AG09319 (cell line): Measurements from ENCODE around the gene CCDC33.

Source experiments
- DNase-seq: peaks from one replicate; pipeline ENCODE4 v3.0.0-alpha.2; 2010; ENCODE audit warnings: low read depth; ENCODE audit errors: extremely low read depth
- TF ChIP-seq, protein P1 (sequence below): IDR thresholded peaks from 2 replicates; pipeline ENCODE4 v1.5.1; 2011; ENCODE audit warnings: low read depth, mild to moderate bottlenecking, inconsistent platforms, low read length, moderate library complexity

Gene CCDC33

DNA sequence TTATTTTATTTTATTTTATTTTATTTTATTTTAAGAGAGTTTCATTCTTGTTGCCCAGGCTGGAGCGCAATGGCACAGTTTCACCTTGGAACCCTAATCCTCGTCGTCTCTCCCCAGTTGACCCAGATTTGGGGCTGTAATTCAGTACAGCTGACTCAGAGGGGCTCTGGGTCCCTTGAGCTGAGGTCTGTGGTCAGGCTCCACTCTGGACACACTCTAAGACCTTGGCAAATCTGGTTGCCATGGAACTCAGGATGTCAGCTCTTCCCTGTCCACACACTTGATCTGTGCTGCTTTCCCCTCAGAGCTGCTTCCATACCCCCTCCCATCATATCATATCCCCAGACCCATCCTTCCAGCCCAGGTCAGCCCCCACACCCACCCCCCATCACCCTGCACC lies 132.0 kb downstream of the CCDC33 start:
- DNase-seq, result no peak
- TF ChIP-seq, protein P1, sequence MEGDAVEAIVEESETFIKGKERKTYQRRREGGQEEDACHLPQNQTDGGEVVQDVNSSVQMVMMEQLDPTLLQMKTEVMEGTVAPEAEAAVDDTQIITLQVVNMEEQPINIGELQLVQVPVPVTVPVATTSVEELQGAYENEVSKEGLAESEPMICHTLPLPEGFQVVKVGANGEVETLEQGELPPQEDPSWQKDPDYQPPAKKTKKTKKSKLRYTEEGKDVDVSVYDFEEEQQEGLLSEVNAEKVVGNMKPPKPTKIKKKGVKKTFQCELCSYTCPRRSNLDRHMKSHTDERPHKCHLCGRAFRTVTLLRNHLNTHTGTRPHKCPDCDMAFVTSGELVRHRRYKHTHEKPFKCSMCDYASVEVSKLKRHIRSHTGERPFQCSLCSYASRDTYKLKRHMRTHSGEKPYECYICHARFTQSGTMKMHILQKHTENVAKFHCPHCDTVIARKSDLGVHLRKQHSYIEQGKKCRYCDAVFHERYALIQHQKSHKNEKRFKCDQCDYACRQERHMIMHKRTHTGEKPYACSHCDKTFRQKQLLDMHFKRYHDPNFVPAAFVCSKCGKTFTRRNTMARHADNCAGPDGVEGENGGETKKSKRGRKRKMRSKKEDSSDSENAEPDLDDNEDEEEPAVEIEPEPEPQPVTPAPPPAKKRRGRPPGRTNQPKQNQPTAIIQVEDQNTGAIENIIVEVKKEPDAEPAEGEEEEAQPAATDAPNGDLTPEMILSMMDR, result no peak

DNA sequence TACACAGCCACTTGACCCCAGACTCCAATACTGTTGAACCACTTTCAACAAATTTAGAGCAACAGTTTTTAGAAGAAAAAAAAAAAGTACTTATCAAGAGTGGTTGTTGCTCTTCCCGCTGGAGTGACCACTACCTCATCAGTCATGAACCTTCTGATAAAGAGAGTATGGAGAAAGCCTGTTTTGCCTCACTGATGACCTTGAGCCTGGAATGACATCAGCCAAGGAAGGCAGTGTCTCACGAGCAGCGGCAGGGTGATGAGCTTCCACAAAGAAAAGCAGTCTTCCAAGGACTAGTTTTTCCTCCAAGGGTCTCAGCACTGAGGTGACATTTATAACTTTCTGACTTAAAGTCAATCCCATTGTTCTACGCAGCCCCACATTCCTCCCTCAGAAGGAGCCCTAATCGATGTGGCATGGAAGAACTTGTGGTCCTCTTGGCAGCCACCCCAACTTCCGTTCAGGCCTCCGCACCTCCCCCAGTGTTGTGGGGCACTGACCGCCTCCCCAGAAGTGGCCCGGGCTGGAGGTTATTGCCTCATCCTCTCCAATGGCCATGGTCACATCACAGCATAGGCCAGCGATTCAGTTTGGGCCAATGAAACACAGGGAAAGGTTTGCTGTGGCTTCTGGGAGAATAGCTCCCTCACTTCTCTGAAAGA lies 133.1 kb downstream of the CCDC33 start:
- DNase-seq, result no peak
- TF ChIP-seq, protein P1, result no peak

DNA sequence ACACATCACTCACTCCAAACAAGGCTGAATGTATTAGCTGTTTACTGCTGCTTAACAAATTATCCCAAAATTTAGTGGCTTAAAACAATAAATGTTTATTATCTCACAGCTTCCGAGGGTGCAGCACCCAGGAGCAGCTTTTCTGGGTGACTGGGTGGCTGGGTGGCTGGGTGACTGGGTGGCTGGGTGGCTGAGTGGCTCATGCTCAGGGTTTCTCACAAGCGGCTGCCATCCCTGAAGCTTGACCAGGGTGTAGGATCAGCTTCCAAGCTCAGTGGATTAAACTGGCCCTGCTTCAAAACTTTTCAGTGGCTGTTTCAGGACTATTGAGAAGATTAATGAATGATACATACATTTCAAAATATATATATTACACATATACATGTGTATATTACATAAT lies 133.6 kb downstream of the CCDC33 start:
- DNase-seq, result no peak
- TF ChIP-seq, protein P1, result no peak

DNA sequence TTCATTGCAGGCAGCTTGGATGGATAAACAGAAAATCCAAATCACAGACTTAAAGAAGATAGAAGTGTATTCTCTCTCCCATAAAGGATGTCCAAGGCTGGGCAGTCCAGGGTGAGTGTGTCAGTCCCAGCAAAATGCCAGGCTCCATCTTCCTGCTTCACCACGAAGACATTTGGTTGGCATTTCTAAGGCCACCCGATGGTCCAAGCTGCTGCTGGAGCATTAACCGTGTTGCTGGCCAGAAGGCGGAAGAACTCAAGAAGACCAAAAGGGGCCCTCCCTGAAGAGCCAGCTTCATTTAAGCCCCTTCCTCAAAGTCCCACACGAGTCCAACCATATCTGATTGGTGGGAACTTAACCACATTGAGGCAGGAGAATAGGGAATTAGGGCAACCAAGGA lies 134.3 kb downstream of the CCDC33 start:
- no peak for DNase-seq
- TF ChIP-seq, protein P1, result no peak

DNA sequence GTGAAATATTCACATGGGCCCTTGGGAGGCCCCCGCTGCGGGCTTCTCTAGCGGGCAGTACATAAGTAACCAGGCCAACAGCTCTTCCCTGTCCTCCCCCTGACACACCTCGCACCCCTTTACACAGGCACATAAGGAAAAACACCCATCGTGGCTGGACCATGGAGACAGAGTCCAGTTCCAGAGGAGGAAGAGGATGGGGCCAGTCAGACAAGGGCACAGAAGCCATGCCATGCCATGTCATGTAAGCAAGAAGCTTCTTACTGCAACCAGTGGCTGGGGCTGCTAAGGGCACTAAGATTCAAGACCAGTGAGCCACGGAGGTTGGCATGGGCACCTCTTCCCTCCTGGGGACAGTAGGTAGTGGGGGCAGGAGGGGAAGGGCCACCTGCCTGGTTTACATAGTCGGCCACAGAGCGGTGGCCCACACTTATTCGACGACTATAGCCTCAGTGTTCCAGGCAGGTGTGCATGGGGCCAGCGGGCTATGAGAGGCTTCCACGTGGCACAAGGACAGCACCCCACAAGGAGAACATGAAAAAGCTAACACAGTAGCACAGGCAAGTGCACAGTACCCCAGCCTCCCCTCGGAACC lies 137.0 kb downstream of the CCDC33 start:
- TF ChIP-seq, protein P1, result no peak
- no peak for DNase-seq

DNA sequence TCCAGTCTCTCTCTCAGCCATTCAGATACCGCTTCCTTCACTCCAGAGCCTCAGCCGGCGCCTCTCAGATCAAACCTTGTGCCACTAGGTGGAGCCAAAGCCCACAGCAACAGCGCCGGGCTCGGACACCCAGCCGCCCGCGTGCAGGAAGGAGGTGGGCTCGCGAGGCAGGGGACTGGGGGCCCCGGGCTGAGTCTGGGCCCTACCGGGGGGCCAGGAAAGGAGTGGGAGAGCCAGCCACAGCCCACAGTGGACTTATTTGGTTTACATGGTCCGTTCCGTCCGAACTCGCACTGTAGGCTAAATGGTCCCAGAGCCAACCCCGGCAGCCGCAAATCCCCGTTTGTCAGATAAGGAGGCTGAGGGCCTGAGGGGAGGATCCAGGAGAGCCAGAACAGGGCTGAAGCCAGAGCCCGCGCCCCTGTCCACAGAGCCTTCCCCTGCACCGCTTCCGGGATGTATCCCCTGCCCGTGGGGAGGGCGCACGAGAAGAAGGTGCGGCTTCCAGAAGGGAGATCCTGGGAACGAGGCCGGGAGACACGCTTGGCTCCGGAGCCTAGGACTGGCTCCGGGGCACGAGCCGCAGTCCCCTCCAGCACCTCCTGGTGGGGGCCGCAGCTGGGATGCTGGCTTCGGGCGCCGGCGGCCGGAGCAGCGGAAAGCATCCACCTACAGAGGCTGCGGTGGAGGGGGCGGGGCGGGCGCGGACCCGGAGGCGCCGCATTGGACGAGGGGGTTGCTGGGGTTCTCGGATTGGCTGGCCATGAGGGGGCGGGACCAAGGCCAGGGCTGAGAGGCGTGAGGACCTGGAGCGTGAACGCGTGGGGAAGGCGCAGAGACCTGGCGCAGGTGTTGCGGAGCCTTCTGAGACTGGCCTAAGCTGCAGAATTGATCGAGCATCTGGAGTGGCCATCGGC lies 137.9 kb downstream of the CCDC33 start:
- peak; percentile 38 for DNase-seq
- TF ChIP-seq, protein P1, result peak; percentile 87
